Measurements from ENCODE around the gene ILKAP.
"Not testable (repeated sequence)": the region's sequence is repeated elsewhere in the genome, so short reads cannot be mapped to it uniquely, and the experiment has no call there.

ILKAP gene

DNA sequence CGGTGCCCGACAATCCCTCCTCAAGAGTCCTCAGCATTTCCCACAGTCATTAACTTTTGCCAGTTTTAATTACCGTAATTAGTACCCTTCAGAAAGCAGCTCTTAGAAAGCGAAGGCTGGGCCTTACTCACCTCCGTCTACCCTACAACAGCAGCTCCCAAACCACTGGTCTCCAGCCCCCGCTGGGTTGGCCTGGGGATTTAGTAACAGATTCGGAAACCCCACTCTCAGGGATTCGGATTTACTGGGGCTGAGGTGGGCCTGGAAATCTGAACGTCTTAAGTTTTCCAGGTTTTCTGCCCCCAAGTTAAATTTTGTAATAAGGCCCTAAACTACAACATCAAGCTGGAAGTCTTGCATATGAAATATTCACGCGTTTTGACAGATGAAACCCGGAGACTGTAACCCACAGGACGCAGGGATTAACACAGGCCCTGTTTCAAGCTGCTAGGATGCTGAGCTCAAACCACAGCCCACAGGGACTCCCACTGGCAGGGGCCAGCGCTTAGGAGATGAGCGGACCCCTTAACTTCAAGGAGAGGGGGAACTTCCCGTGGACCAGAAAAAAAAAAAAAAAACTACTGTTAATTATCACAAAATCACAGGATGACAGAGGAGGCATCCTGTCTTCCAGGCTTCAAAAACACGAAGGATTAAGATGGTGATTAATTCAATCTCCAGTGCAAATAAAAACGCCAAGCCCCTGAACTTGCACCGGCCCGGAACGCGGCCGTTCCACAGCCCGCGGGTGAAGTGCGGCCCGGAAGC is 985 bp downstream of the ILKAP start:
- DNase-seq (ENCODE audit: low read depth in 1 of 2, low spot score in 1 of 2), result no peak

DNA sequence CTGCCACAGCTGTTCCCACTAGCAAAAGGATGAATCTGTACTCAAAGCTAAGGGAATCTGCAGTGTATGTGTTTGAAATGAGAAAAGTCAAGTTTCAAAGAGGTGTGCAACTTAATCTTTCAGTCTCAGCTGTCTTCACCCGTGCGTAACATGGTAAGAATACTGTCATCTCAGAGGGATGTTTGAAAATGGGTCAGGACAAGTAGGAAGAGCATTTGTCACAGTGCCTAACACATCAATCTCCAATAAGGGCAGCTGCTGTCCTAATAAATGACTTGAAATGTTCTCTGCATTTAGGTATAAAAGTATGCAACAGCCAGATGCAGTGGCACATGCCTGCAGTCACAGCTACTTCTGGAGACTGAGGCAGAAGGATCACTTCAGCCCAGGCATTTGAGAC is 13.1 kb downstream of the ILKAP start:
- DNase-seq (ENCODE audit: low read depth in 1 of 2, low spot score in 1 of 2), result no peak

DNA sequence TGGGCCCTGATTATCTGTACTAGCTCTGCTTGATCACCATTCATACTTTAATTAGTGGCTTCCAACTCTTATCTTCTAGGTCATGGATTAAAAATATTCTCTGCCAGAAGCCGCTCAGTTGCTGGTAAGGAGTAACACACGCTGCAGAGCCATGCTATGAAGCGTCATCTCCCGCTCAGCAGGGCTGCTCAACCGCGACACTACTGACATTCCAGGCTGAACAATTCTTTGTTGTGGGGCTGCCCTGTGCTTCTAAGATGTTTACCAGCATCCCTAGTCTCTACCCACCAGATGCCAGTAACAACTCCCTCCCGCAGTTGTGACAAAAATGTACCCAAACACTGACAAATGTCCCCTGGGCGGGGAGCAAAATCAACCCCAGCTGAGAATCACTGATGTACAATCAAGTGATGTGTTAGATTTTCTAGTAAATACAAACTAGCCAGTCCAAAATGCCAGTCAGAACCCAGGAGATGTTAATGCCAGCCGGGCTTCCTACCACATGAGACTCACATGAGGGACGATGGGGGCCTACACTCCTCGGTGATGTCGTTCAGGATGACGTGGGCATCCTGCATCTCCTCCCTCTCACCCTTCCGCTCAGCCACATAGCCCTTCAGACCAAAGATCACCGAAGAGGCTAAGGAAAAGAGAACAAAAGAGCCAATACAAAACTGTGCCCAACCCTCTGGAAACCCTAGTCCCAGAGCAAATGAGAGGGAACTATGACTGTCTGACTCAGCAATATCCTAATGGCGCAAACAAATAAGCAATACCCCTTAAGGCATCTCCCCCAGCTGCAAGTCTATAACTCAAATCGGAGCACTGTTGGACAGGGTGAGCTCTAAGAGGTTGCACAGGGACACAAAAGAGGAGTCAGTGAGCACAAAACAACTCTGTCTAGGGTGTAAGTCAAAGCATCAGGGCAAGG is 15.6 kb downstream of the ILKAP start:
- no peak for DNase-seq (ENCODE audit: low read depth in 1 of 2, low spot score in 1 of 2)

DNA sequence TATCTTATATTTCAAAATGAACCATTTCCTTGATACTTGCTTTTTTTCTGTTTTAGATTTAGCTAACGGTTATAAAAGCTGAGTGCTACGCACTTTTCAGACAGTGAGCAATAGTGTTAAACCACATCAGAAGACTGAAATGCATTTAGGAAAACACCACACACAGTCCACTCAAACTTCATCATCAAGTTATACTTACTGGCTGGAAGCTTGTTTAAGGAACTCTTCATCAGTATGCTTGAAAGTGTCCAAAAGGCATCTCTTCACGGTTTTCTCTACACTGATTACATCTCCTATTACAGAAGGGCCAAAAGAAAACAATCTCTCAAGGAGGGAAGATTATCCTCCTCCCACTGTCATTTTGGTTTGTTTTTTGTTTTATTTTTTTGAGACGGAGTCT is 19.7 kb downstream of the ILKAP start:
- no peak for DNase-seq (ENCODE audit: low read depth in 1 of 2, low spot score in 1 of 2)

DNA sequence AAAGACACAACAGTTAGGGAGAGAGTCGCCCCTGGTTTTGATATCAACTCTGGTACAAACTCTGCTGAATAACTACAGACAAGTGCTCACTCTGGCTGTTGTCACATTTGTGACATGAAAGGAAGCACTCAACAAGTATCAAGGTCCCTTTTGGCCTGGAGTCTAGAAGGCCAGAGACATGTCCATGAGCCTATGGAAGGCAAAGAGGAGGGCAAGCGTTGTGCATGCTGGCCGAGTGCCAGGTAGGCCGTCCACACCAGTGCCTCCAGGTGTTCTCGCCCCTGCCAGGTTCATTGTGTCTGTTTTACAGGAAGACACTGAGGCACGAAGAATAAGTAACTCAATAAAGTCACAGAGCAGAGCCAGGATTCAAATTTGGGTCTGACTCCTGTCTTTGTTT is 21.1 kb downstream of the ILKAP start:
- no peak for DNase-seq (ENCODE audit: low read depth in 1 of 2, low spot score in 1 of 2)

DNA sequence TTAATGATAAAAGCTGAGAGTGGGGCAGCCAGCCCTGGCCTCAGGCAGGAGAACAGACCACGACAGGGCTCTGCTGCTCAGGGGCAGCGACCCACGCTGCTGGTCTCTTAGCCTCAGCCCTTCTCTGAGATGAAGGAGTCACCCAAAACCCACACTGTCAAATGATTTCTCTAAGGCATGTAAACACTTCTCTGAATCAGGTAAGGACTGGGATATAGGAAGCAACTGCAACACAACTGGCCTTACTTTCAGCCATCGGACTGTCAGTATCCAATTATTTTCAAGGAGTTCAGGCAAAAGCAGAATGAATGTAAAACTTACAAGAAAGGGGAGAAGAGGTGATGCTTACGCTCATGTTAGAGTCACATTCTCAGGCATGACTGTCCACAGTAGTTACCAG is 22.9 kb downstream of the ILKAP start:
- no peak for DNase-seq (ENCODE audit: low read depth in 1 of 2, low spot score in 1 of 2)

DNA sequence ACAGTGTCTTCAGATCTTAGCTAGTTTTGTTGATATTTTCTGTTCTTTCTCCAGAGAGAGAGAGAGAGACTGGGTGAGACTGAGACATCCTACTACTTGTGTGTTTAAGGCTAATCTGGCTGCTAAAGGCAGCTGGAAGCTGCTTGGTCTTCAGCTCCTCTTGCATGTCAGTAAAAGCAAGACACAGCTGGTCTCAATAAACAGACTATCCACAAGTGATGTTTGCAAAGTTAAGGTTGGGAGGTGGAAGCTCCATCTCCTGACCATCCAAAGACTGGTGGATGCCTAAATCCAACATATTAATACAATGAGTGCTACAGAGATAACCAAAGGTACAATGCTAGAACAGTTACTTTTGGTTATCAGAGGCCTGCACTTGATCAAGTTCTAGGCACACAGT is 26.9 kb downstream of the ILKAP start:
- no peak for DNase-seq (ENCODE audit: low read depth in 1 of 2, low spot score in 1 of 2)

DNA sequence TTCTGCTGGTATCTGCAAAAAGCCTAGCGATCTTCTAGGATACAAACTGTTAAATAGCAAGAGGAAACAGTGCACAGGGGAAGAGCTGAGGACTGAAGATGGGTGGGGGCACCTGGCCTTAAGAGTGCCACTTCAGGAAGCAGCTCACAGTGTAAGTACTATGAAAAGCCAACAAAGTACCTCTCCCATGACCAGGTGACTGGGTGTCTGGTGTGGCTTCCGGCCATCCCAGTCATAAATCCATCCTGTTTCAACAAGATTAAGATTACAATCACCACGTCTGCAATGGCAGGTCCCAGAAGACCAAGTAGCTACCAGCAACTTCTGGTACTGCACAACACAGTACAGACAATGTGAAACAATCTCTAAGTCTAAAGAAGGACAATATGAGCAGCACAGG is 28.8 kb downstream of the ILKAP start:
- DNase-seq (ENCODE audit: low read depth in 1 of 2, low spot score in 1 of 2), result no peak

DNA sequence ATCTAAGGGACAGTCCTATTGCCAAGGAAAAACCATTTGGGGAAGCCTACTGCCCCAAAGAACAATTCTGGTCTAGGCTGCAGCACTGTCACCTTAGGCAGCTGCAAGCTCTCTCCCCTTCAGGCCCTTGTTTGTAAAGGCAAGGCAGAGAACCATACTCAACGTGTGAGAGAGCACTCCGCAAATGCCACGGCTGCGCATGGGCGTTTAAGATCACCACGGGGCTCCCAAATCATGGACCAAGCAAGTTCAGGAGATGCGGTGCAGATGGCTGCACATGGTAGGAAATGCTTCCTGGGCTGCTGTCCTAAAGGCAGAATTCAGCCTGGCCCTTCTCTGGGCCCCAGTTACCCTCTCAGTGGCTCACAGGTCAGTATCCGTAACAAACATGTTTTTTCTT is 29.2 kb downstream of the ILKAP start:
- DNase-seq (ENCODE audit: low read depth in 1 of 2, low spot score in 1 of 2), result no peak

DNA sequence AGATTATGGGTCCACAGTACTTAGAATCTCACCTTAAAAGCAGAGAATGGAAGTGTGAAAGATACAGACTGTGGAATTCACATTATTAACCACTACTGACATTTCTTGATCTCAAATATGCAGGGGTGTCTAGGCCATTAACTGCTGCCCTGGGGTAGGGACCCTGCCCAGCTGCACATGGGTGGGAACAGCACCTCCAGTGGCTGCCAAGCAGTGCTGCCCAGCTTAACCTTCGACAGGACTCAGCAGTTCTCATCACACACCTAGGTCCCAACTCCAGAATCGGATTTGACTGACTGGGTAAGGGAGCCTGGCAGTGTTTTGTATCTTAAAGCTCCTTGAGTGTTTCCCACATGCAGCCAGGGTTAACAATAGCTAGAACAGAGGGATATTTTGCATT is 29.8 kb downstream of the ILKAP start:
- no peak for DNase-seq (ENCODE audit: low read depth in 1 of 2, low spot score in 1 of 2)

DNA sequence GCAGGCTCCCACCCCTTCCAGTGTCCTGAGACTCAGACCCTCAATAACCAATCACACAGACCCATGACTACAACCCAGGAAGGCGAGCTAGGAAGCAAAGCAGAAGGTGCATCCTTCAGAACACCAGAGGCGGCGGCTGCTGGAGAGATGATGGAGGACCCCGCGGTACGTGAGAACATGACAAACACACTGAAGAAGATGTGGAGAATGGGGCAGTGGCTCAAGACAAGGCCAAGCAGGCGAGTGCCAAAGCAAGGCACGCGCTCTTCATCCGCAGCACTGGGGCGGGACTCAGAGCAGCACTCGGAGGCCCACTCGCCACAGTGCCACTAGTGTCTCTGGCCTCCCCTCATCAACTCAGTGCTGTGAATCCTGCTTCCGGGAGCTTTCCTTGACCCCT is 31.1 kb downstream of the ILKAP start:
- DNase-seq (ENCODE audit: low read depth in 1 of 2, low spot score in 1 of 2), result no peak

DNA sequence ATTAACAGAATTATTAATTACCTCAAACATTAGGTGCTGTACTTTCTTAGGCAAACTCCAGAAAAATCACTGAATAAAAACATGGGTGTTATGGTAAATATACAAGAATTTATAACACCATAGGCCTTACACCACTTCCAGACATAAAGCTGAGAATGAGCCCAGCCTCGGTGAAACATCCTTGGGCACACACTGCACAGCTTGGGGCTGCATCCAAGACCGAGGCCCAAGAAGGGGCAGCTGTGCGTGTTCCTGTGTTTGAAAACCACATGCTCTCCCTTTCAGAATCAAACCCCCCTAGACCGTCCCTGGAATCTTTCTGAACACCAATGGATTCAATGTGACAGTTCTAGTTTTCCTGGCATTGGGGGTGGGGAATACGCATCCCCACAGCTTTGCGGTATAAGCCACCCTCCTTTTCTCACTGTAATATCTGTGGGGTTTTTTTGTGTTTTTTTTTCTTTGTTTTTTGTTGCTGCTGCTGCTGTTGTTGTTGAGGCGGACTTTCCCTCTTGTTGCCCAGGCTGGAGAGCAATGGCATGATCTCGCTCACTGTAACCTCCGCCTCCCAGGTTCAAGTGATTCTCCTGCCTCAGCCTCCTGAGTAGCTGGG is 31.8 kb downstream of the ILKAP start:
- DNase-seq (ENCODE audit: low read depth in 1 of 2, low spot score in 1 of 2), result no peak

DNA sequence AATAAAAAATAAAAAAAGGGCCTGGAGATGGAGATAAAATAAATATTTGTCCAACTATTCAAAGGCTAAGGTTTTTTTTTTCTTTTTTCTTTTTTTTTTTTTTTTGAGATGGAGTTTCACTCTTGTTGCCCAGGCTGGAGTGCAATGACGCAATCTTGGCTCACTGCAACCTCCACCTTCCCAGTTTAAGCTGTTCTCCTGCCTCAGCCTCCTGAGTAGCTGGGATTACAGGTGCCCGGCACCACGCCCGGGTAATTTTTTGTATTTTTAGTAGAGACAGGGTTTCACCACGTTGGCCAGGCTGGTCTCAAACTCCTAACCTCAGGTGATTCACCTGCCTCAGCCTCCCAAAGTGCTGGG is 32.4 kb downstream of the ILKAP start:
- DNase-seq (ENCODE audit: low read depth in 1 of 2, low spot score in 1 of 2), result not testable (repeated sequence)

DNA sequence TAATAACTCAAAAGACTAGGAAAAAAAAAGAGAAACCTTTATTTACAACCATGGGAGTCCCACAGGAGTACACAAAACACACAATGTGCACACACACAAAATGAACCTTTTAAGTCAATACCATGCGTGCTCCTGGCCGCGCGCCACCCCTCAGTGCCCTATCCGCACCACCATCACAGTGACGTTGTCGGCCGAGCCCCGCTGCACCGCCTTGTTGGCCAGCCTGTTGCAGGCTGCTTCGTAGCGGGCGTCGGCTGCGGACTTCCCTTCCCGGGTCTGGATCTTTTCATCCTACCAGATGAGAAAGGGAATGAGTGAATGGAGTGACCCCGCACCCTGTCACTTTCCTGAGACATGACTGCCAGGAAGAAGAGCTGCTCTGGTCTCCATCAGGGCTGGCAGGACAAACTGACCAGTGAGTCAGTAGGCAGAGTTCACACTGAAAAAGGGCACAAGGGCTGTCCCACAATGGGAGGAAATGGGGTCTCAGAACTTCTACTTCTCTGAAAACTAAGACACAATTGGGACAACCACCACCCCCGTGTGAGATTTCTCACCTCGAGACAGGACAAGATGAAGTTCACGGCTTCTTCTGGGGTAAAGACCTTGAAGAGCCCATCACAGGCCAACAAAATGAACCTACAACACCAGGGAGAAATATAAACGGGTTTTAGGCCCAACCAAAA is 33.0 kb downstream of the ILKAP start:
- no peak for DNase-seq (ENCODE audit: low read depth in 1 of 2, low spot score in 1 of 2)

DNA sequence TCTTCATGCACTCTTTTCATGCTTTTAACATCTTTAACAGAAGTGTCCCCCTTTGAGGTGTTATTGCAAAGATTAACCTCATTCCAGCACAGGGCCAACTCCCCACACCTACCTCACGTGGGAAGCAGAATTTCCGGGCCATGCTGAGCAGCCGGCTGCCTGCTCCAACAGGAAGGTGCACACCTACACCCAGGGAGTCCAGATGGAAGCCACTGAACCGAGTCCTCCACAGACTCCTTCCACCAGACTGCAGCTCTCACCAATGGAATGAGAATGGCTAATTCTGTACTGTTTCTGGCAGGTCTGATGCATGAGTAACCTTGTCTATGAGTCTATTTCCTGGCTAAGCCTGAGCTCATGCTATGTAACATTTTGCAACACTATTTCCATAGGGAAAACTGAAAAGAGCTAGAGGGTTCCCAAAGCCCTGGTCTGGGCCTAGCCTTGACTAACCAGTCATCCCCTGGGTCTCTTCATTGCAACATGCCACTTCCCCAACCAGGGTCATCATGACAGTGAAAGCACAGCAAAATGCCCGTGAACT is 33.7 kb downstream of the ILKAP start:
- no peak for DNase-seq (ENCODE audit: low read depth in 1 of 2, low spot score in 1 of 2)

DNA sequence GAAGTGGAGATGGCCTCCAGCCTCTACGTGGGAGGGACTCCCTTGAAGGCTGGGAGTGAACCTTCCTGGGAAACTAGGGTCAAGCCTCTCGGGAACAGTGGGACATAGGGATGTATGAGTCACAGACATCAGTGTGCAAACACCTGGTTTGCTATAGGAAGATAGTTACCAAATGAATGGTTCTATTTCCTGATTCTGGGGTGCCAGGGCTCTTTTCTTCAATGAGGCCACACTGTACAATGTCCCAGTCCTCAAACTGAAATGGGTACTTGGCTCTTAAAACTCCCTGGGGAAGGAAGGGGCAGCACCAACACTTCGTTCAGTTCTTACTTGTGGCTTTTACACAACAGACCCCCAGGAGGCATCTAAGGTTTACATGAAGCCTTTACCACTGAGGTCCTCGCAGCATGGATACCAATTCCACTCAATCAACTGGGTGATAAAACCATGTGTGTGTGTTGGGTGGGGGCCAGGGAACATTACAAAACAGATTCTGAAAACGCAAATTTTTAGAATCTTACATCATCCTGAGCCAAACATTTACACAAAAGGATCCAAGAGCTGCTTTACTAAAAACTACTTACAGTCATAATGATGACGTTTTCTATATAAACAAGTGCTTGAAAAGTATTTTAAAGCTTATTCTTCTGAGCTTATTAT is 34.3 kb downstream of the ILKAP start:
- no peak for DNase-seq (ENCODE audit: low read depth in 1 of 2, low spot score in 1 of 2)

DNA sequence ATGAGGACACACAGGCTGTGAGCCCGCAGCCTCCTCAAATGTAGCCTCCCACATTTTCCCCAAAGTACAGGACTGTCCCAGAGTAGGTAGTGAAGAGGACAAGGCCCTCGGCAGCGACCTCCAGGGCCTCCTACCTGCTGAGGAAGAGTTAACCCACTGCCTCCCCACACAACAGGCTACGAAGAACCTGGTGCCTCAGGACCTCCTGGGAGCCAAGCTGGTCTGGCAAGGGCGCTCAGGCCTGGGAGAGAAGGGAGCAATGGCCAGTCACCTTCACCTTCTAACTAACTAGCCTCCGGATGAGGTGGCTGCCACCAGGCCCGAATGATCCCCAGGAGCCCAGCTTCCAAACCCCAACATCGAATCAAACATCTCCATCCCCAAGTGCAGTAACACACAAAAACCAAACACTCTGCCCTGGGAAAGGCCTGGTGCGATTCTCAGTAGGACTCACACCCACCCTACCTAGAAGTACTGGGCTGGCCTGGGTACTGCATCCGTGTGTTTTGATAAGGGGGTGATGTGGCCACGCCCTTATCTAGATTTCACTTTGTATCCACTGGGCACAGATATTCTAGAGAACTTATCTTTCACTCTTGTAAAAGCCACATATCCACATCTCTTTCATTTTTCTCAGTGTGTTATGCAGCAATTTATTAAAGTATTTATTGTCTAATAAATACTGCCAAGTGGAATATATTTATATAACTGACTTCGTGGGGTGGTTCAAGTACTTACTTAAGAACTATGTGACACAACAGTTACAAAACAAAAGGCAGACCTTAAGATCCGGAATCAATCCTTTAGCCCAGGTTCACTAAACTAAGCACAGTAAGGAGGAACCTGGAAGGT is 35.1 kb downstream of the ILKAP start:
- no peak for DNase-seq (ENCODE audit: low read depth in 1 of 2, low spot score in 1 of 2)

DNA sequence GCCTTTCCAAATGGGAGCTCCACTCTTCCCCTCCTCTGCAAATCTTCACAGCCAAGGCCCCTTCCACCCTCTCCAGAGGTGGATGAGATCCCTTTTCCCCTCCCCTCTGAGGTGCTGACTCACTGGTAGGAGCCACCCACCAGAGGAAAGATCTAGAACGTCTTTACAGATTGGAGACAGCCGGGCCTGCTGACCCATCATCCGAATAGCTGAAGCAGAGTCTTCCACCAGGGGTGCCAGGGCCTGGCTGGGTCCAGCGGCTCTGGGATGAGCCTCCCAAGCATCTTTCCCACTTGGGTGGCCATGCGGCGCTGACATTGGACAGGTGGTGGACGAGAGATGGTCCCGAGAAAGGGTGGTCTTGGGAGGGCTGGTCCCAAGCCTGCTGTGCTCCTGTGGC is 35.7 kb downstream of the ILKAP start:
- DNase-seq (ENCODE audit: low read depth in 1 of 2, low spot score in 1 of 2), result no peak

DNA sequence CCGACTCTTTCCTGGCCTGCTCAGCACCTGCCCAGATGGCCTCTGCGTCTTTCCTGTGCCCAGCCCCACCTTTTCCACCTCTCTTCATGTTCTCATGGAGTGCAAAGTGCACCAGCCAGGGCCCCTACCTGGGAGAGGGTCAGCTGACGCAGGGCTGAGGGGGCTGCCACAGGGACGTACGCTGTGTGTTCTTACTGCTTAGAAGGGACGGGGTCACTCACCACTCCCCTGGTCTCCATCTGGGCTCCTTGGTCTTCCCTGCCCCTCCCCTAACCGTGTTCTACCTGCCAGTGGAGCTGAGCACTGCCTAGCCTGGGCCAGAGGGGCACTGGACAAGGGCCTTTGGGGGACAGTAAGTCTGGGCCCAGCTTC is 36.2 kb downstream of the ILKAP start:
- no peak for DNase-seq (ENCODE audit: low read depth in 1 of 2, low spot score in 1 of 2)
